ENCODE measurements around the gene GPX8.

Gene GPX8

DNA sequence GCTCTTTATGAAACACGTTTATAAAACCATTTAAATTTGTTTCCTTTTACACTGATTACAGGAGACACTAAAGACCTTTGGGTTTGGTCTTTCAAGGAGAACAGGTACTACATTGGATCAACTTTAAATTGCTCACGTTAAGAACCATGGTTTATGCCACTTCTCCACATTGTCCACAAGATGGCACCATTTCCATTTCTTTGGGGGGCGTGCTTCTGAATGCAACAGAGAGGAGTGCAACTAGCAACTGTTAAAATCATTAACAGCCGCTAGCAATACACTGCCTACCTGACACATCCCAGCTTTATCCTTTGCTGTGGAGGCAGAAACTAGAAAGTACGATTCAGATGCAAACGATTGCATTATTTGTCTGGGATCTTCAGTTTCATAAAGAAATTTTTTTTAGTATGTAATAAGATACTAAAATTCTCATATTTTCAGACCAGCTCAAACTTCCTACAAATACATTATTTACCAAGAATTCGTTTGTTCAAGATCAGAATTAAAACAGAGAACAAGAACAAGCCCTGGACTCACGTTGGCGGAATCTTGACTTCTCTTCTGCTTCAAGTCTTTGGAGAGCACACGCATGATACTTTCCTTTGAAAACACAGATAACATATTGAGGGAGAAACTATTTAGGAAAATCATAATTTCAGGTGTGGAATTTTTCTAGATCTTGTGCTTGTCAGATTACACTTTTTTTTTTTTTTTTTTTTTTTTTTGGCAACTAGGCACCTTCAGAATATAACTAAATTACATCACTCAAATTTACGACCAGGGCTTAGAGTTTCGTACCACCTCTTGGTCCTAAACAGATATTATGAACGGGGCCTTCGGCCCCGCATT is 12.3 kb downstream of the GPX8 start:
- peak; percentile 22 for DNase-seq (ENCODE audit: low read depth)

DNA sequence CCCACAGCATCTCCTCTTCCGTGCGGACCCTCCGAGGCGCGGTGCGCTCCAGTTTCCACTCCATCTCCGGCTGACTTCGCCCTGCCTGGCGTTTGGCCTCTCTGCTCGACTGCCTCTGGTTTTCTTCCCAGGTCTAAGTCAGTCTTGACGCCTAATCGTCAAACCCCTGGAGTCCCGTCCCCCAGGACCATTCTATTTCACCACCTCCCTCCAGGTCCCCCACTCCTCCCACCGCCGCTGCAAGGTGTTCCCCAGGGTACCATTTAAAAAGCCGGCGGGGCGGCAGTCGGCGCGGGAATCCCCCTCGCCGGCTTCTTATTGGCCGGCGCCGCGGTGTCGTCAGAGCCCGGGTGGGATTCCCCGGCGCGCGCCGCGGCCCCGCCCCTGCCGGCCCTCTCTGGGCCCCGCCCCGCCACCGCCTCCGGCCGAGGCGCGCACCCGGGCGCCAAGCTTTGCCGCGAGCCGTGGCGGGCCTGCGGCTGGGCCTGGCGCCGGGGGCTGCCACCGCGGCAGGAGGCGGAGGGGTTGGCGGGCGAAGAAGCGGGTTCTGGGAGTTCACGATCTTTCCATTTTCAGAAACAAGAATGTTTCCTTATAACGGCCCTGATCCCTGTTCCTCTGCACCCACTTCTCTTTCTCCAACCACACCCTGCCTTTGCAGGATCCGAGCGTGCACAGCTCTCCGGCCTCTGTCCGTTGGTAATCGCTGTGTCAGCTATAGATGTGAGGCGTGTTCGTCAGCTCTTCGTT is 13.1 kb downstream of the GPX8 start, which contains the start of gene CDC20B:
Gene CDC20B (minus strand): TSS at position 241 of the 750 bp plus-strand sequence. CDS start 177 bp downstream, at position 64.
- DNase-seq (ENCODE audit: low read depth), result no peak

DNA sequence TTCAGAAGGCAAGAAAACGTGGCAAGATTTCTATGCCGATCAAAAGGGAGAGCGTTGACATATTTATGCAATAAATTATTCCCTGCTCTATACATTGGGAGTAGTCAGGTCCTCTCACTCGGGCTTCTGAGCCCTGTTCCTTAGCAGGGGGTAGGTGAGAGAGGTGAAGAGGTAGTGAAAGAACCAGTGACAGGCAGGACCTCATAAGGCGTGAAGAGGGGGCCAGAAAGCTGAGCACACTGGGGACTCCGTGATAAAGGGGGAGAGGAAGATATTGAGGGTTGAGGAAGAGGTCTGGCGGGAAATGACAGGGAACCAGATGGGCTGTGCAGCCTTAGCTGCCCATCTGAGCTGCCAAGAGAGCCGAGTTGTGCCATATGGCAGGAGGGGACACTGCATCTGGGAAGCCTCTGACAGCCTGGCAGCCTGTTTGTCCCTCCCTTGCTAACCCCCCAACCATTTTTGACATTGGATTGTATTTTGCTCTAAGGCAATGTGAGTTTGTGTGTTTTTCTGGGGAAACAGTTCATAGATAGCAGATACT is 13.8 kb downstream of the GPX8 start:
- DNase-seq (ENCODE audit: low read depth), result no peak

DNA sequence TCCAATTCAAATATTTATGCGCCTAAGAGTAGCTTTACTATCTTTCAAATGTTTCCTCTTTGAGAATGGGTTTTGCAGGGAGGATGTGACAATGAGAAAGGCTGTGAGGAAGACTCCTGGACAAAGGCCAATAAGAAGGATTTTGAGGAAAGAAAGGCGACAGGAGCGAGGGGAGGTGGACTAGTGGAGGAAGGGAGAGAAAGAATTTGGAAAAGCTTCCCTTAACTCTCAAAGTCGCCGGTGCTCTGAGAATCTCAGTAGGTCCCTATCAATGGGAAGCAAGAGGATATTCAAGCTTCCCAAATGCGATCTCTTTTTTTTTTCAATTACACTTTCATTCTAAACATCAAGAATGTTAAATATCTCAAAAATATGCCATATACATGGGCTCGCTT is 15.8 kb downstream of the GPX8 start:
- no peak for DNase-seq (ENCODE audit: low read depth)

DNA sequence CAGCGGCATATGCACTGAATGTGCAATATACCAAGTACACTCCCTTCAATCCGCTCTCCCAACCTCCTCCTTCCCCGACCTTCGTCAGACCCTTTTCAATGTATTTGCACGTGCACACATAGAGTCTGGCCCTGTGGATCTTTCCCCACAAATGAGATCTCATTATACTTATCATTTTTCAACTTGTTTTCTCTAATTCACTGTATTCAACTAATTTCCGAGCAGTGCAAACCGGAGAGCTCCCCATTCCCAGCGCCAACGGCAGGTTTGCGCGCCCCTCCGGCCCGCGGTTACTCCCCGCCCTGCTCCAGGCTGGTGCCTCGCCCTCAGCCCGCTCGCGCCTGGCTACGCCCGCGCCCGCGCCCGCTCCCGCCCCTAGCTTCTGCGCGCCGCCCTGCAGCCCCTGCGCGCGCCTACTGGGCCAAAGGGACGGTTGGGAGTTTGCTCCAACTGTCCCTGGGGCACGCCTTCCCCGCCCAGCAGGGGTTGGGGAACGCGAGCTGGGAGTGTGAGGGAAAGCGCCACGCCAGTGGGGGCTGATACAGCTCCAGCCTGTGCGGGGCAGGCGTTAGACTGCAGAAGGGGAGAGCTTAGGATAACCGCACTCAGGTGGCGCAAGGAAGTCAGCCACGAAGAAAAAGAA is 16.3 kb downstream of the GPX8 start:
- no peak for DNase-seq (ENCODE audit: low read depth)

DNA sequence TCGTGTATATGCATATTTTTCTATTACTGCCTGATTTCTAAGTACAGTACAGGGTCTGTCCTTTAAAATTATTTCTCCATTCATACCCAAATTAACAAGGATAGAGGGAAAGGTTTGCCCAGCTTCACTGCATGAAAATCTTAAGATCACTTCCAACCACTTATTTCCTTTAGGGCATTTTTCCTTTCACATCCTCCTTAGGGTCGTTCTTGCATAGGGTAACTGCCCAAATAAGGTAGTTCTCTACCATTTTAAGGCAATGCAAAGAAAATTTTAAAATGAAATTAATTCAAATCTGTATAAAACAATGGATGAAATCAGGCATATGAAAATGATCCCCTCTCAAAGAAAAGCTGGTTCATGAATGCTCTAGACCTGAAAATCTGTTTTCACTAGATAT is 17.1 kb downstream of the GPX8 start:
- no peak for DNase-seq (ENCODE audit: low read depth)

DNA sequence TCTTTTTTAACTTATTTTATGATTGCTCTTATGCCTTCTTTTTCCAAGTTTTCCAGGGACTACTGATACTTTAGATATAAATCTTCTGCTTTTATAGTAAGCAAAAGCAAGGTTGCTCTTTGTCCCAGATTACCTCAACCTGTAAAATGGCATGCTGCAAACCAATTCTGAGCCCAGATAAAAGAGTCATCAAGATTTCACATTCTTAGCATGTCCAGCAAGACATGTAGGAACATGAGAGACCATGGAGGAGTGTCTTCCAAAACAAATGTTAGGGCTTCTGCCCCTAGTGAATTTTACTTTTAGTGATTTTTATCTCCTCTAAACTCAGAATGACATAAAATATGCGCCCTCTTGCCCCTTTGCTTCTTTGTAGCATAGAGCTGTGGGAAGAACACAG is 20.0 kb downstream of the GPX8 start:
- no peak for DNase-seq (ENCODE audit: low read depth)

DNA sequence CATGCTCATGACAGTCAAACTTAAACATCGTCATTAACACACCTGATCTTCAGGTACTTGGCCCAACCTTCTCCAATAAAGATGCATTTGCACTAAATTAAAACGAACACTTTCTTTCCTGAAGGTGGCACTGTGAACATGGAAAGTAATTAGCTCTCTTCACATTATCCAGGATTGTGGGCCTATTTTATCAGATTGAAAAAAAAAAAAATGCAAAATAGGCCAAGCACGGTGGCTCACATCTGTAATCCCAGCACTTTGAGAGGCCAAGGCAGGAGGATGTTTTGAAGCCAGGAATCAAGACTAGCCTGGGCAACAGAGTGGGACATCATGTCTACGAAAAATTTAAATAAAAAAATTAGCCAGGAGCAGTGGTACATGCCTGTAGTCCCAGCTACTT is 27.4 kb downstream of the GPX8 start:
- DNase-seq (ENCODE audit: low read depth), result no peak

DNA sequence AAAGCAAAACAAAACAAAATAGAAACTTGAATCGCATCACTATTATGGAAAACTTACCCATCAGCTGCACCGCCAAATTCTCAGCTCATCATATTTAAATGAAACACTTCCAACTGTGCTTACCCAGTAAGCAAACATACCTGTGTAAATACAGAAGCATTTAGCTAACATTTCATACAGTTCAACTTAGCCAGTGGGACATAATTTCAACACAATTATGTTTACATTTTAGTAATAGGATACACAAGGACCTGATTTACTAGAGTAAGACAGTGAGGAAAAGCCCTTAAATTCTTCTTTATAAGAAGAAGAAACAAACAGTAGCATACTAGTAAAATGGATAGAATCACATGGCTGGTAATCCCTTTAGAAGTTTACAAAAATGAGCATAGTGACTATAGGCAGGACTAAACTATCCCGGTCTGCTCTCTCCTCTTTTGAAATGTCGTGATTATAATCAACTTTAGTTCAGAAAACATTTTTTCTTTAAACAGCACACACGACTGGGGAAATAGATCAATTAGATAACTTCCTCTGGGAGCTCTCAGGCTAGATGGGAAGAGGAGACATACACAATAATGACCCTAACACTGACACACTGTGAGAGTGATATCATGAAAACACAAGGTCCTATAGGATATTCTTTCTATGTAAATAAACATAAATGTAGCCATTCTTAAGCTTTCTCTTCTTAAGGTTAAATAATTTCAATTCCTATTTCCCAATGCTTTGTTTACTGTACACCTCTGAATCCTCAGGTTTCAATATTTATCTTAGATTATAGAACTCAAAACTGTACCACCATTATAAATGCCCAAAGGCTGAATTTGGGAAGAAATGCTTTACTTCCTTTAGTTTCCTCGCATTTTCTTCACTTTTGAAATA is 28.9 kb downstream of the GPX8 start:
- no peak for DNase-seq (ENCODE audit: low read depth)

DNA sequence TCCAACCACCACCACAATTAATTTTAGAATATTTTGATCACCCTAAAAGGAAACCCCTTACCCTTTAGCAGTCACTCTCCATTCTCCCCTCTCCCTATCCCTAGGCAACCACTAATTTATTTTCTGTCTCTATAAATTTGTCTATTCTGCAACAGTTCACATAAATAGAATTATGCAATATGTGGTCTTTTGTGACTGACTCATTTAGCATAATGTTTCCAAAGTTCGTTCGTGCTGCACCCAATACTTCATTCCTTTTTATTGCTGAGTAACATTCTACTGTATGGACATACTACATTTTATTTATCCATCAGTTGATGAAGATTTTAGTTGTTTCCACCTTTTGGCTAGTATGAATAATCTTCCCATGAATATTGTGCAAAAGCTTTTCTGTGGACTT is 31.2 kb downstream of the GPX8 start:
- DNase-seq (ENCODE audit: low read depth), result no peak

DNA sequence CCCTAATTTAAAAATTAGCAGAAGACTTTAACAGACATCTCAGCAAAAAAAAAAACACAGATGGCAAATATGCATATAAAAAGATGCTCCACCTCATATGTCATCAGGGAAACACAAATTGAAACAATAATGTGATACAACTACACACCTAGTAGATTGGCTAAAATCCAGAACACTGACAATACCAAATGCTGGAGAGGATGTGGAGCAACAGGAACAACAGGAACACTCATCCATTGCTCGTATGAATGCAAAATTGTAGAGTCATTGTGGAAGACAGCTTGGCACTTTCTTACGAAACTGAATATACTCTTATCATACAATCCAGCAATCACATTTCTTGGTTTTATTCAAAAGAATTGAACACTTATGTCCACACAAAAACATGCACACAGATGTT is 45.0 kb downstream of the GPX8 start:
- no peak for DNase-seq (ENCODE audit: low read depth)

DNA sequence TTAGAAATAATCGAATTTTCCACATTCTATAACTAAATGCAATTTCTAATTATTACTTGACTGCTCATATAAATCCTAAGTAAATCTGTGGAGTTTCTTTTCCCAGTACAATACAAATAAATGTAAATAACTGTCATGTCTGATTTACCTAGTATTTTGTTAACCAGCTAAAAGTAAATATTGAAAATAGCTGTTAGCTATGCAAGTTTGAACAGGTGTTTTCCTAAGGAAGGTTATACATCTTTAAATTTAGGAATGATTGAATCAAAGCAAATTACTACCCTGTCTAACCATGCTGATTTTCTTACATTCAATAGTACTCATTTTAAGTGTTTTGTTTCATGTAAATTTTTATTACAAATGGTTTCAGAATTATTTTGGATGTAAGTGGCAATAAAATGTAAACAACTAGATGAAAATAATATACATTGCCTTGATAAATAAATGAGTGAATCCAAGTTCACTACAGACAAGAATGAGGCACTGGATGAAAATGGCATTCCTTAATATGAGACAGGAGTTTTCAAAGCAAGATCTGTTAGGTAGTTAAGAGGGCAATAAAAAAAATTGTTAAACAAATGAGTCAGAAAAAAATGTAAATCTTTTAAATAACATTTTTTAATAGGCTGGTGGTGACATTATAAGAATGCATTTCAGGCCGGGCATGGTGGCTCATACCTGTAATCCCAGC is 51.4 kb downstream of the GPX8 start:
- DNase-seq (ENCODE audit: low read depth), result no peak

Measured in GM04503 (cell line).